ENCODE measurements around the gene ENGASE. TPM values are rescaled to one million over a fixed set of nuclear protein-coding genes. Genes with fewer than 3 reads are reported as not detected.

Gene ENGASE
- total and polyA plus RNA-seq, 2 of the 4 experiments (the other 2 are of a cell fraction): 3.9 to 12.1 TPM

GRCh38 chr17:79071161-79071740 is 3.4 kb upstream of the ENGASE start:
- no peak for DNase-seq
- Histone ChIP-seq H2AK9ac (replicated peaks; ENCODE audit: low read depth, low read length, poor library complexity) (no peak overlapping the region), H3K79me1 (ENCODE audit: low read depth in 1 of 2, low read length in 2 of 2) (peaks cover 0 to 10% of the 10 kb centered on the region in 2 experiments; a peak in 2 of 4 replicates), H3K9me3 (ENCODE audit: control insufficient read depth, insufficient read depth, low read length) (no peaks in the 10 kb centered on the region), H3K27ac (ENCODE audit: insufficient read depth, low read length) (no peak overlapping the region), H3K4ac (ENCODE audit: low read depth, low read length) (no peak overlapping the region), H3K27me3 (ENCODE audit: control insufficient read depth, insufficient read depth, low read length) (peaks cover 18% of the 10 kb centered on the region), H2BK15ac (ENCODE audit: low read depth, low read length) (no peak overlapping the region), H4K5ac (ENCODE audit: low read depth, low read length) (no peak overlapping the region), H3K23ac (ENCODE audit: low read depth, low read length) (no peak overlapping the region), H4K91ac (ENCODE audit: insufficient read depth, low read depth, low read length) (no peak overlapping the region), H4K20me1 (ENCODE audit: insufficient read depth, low read length) (no peaks in the 10 kb centered on the region), H2BK20ac (ENCODE audit: low read depth, low read length) (no peak overlapping the region), H2AK5ac (ENCODE audit: low read depth, low read length) (no peak overlapping the region), H3K56ac (ENCODE audit: extremely low read depth, insufficient read depth, low read length) (no peak overlapping the region), H3K4me2 (ENCODE audit: low read depth, low read length) (no peak overlapping the region), H3K36me3 (ENCODE audit: control insufficient read depth, insufficient read depth, low read length) (no peaks in the 10 kb centered on the region), H2AFZ (replicated peaks; ENCODE audit: low read length, poor library complexity) (no peak overlapping the region), H3K18ac (ENCODE audit: low read depth, low read length) (no peak overlapping the region), H2BK120ac (ENCODE audit: low read depth, low read length) (no peak overlapping the region), H3K9ac (ENCODE audit: low read depth, low read length) (no peak overlapping the region), H3K14ac (replicated peaks; ENCODE audit: low read depth, low read length) (no peak overlapping the region), H4K8ac (ENCODE audit: low read depth in 2 of 2, low read length in 2 of 2) (no peak overlapping the region), H2BK5ac (ENCODE audit: low read depth, low read length, poor library complexity, severe bottlenecking) (no peak overlapping the region), H3K9me1 (ENCODE audit: insufficient read depth, low read length) (no peaks in the 10 kb centered on the region; the same call in 1 of the 2 replicates), H3K4me3 (ENCODE audit: insufficient read depth, low read depth, low read length) (no peak overlapping the region), H3K4me1 (ENCODE audit: control insufficient read depth, insufficient read depth, low read length) (0 out of 2 replicates have a peak, but pooled peaks cover 2% of the 10 kb centered on the region)
- ATAC-seq (ENCODE audit: low read depth): no peak
- CTCF ChIA-PET: no interaction called here
- BruUV-seq (replicated peaks): no TSS peak
- in situ Hi-C loops (cut with MboI; ENCODE audit: low sequenced_read_pairs): no loop called here
- dilution Hi-C loops (cut with HindIII; ENCODE audit: low sequenced_read_pairs, unreplicated experiment): no loop called here
- intact Hi-C loops (cut with micrococcal nuclease): no loop called here
- WGBS, 2 experiments (ENCODE audit: extremely low coverage in 2 of 2, insufficient read length in 1 of 2): 60% methylated on average over 1 of the region's 6 CpGs; no CpG with 5 or more reads in 1 of the 2 experiments
- POLR2A ChIA-PET (ENCODE audit: unreplicated experiment): no interaction called here
- TF ChIP-seq MAZ (IDR thresholded peaks at IDR 0.05; ENCODE audit: borderline replicate concordance, low read depth, low read length) (no peak), RAD21 (IDR thresholded peaks at IDR 0.05; ENCODE audit: low read length) (no peak), FOS (IDR thresholded peaks at IDR 0.05; ENCODE audit: low read depth, low read length) (no peak)
